ENCODE measurements around the gene THPO.

The THPO gene

GRCh38 chr3:184384856-184385422 is 6.9 kb upstream of the THPO start:
- no peak for DNase-seq (ENCODE audit: low read depth)

GRCh38 chr3:184384342-184384741 is 6.3 kb upstream of the THPO start:
- DNase-seq (ENCODE audit: low read depth), result no peak

GRCh38 chr3:184383033-184383740 is 5.2 kb upstream of the THPO start:
- DNase-seq (ENCODE audit: low read depth), result no peak

- DNase-seq (ENCODE audit: low read depth), result no peak
These were observed 4.5 kb upstream of the THPO start for GRCh38 chr3:184382326-184383032.

- no peak for DNase-seq (ENCODE audit: low read depth)
These were observed 3.5 kb upstream of the THPO start for GRCh38 chr3:184381261-184382224.

- no peak for DNase-seq (ENCODE audit: low read depth)
These were observed 2.7 kb upstream of the THPO start for GRCh38 chr3:184380627-184381260.

- DNase-seq (ENCODE audit: low read depth), result no peak
These were observed 2.2 kb upstream of the THPO start for GRCh38 chr3:184380185-184380626.

- no peak for DNase-seq (ENCODE audit: low read depth)
These were observed 1.6 kb upstream of the THPO start, which contains the start of gene CHRD for GRCh38 chr3:184379358-184380184. Gene CHRD, plus strand, starts transcription at chr3:184380054. Its CDS starts 265 bp downstream, at chr3:184380319.

- no peak for DNase-seq (ENCODE audit: low read depth)
These were observed 797 bp upstream of the THPO start for GRCh38 chr3:184378651-184379357.

- DNase-seq (ENCODE audit: low read depth), result no peak
These were observed 633 bp downstream of the THPO start for GRCh38 chr3:184377374-184377773.

- DNase-seq (ENCODE audit: low read depth), result no peak
These were observed 2.1 kb downstream of the THPO start for GRCh38 chr3:184375747-184376461.

GRCh38 chr3:184373422-184373821 is 4.6 kb downstream of the THPO start:
- peak; percentile 45 for DNase-seq (ENCODE audit: low read depth)

- no peak for DNase-seq (ENCODE audit: low read depth)
These were observed 5.1 kb downstream of the THPO start for GRCh38 chr3:184372911-184373310.

GRCh38 chr3:184372296-184372821 is 5.6 kb downstream of the THPO start:
- no peak for DNase-seq (ENCODE audit: low read depth)

GRCh38 chr3:184371570-184372018 is 6.4 kb downstream of the THPO start:
- DNase-seq (ENCODE audit: low read depth), result peak; percentile 76

- DNase-seq (ENCODE audit: low read depth), result peak; percentile 85
These were observed 9.3 kb downstream of the THPO start for GRCh38 chr3:184368586-184369183.

- DNase-seq (ENCODE audit: low read depth), result no peak
These were observed 9.9 kb downstream of the THPO start for GRCh38 chr3:184368116-184368515.

- peak; percentile 58 for DNase-seq (ENCODE audit: low read depth)
These were observed 11.3 kb downstream of the THPO start for GRCh38 chr3:184366619-184367289.
